H7 (cell line): ENCODE data around the gene POLR3B. TPM values are rescaled to one million over a fixed set of nuclear protein-coding genes. Genes with fewer than 3 reads are reported as not detected.

Source experiments
- DNase-seq: peaks from one replicate; pipeline ENCODE4 v3.0.0; 2012
- H3K27me3 ChIP-seq: 2 replicates; pipeline ENCODE4 v1.6.0; 2011; ENCODE audit warnings: mild to moderate bottlenecking, low read length; ENCODE audit not compliant: control insufficient read depth, insufficient read depth
- H3K36me3 ChIP-seq: replicated peaks from 2 replicates; pipeline ENCODE4 v1.5.1; 2011; ENCODE audit warnings: low read length; ENCODE audit not compliant: control insufficient read depth, insufficient read depth
- H3K4me3 ChIP-seq: 2 replicates; pipeline ENCODE4 v1.5.1; 2011; ENCODE audit warnings: low read depth, mild to moderate bottlenecking, control low read depth, low read length, moderate library complexity; ENCODE audit not compliant: insufficient read depth
- total RNA-seq: library from RNA; depleted of rRNA; stranded (reverse); fragments of >200 nt; shearing (Covaris generic); gene quantifications from 2 replicates; pipeline ENCODE4 v1.2.3, GENCODE V29; 2014; rRNA removed

POLR3B gene
- total RNA-seq, 1 experiment from 2014 or later = 8.5 TPM

DNA sequence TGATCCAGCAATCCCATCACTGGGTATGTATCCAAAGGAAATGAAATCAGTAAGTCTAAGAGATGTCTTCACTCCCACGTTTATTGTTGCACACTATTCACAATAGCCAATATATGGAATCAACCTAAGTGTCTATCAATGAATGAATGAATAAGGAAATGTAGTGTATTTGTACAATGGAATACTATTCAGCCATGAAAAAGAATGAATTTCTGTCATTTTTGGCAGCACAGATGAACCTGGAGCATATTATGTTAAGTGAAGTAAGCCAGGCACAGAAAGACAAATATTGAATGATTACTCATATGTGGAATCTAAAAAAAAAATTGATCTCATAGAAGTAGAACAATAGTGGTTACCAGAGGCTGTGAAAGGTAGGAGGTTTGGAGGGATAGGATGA, 194.7 kb downstream of the POLR3B start:
- no peak for DNase-seq
- Histone ChIP-seq H3K36me3 (no peaks in the 10 kb centered on the region), H3K4me3 (no peak overlapping the region), H3K27me3 (no peaks in the 10 kb centered on the region)

Other genes starting within 250 kb of the POLR3B start
- gene NUAK1, start 218.8 kb upstream of the POLR3B start, total RNA-seq = 13.6 and 23.1 TPM in 2 replicates
- gene CKAP4, start 109.7 kb upstream of the POLR3B start, total RNA-seq = 52.0 and 54.4 TPM in 2 replicates
- 6.9 and 8.3 TPM in 2 replicates for gene TCP11L2, start 55.0 kb upstream of the POLR3B start, total RNA-seq
- 0.83 and 1.1 TPM in 2 replicates for gene RFX4, start 225.3 kb downstream of the POLR3B start, total RNA-seq